CD14-positive monocyte (primary cell): ENCODE data around the gene UBE2G1. TPM values are rescaled to one million over a fixed set of nuclear protein-coding genes. Genes with fewer than 3 reads are reported as not detected.

ENCODE experiments used
- DNase-seq, 3 donors: peaks; one replicate each; pipeline ENCODE4 v3.0.0-alpha.2; 2011 to 2022
- H2AFZ ChIP-seq: 2 replicates; pipeline ENCODE4 v1.6.0; 2012; ENCODE audit warnings: mild to moderate bottlenecking, low read depth, low read length, inconsistent platforms; ENCODE audit not compliant: insufficient read depth, poor library complexity, severe bottlenecking
- H3K27ac ChIP-seq, 2 donors: 1 replicate in 1 of 2; 2 replicates in 1 of 2; pipeline ENCODE4 v1.5.1; 2012 to 2013; ENCODE audit warnings: low read length in 2 of 2, control low read depth in 1 of 2, inconsistent platforms in 1 of 2, low read depth in 1 of 2, mild to moderate bottlenecking in 1 of 2
- H3K27me3 ChIP-seq, 2 donors: one replicate each; pipeline versions ENCODE4 v1.6.0 to v1.6.1; 2011 to 2013; ENCODE audit warnings: low read length in 2 of 2; ENCODE audit not compliant: control insufficient read depth in 2 of 2, insufficient read depth in 2 of 2
- H3K36me3 ChIP-seq, 2 donors: replicated peaks in 1 of 2; 1 replicate in 1 of 2; 2 replicates in 1 of 2; pipeline versions ENCODE4 v1.5.1 to v1.6.1; 2012 to 2013; ENCODE audit warnings: low read length in 2 of 2, control low read depth in 1 of 2, inconsistent platforms in 1 of 2, mild to moderate bottlenecking in 1 of 2; ENCODE audit not compliant: insufficient read depth in 2 of 2, control insufficient read depth in 1 of 2
- H3K4me1 ChIP-seq, 2 donors: 1 replicate in 1 of 2; 2 replicates in 1 of 2; pipeline versions ENCODE4 v1.5.1 to v1.6.1; 2012 to 2013; ENCODE audit warnings: low read length in 2 of 2, control low read depth in 1 of 2, inconsistent platforms in 1 of 2, mild to moderate bottlenecking in 1 of 2, moderate library complexity in 1 of 2; ENCODE audit not compliant: insufficient read depth in 2 of 2, control insufficient read depth in 1 of 2
- H3K4me2 ChIP-seq: replicated peaks from 2 replicates; pipeline ENCODE3; 2012; ENCODE audit warnings: low read length, moderate library complexity, mild to moderate bottlenecking; ENCODE audit not compliant: poor library complexity, severe bottlenecking; ENCODE audit errors: extremely low read depth
- H3K4me3 ChIP-seq, 3 experiments: fragments of 200-600 bp in 1 of 3; sonication (generic) in 1 of 3; replicated peaks in 1 of 3; 1 replicate in 2 of 3; 2 replicates in 1 of 3; pipeline ENCODE4 v1.5.1; 2011 to 2013; ENCODE audit warnings: low read length in 3 of 3, mild to moderate bottlenecking in 3 of 3, control low read depth in 2 of 3, low read depth in 2 of 3, inconsistent platforms in 1 of 3, moderate library complexity in 1 of 3
- H3K79me2 ChIP-seq: 2 replicates; pipeline ENCODE4 v1.6.0; 2012; ENCODE audit warnings: mild to moderate bottlenecking, control low read depth, inconsistent platforms, low read length, moderate library complexity; ENCODE audit not compliant: insufficient read depth
- H3K9ac ChIP-seq: 2 replicates; pipeline ENCODE4 v1.6.0; 2017; ENCODE audit warnings: low read length, mild to moderate bottlenecking; ENCODE audit not compliant: insufficient read depth, poor library complexity, severe bottlenecking
- H3K9me3 ChIP-seq, 2 donors: replicated peaks in 1 of 2; 1 replicate in 1 of 2; 2 replicates in 1 of 2; pipeline versions ENCODE4 v1.5.1 to v1.6.1; 2012 to 2013; ENCODE audit warnings: low read length in 2 of 2, control low read depth in 1 of 2; ENCODE audit not compliant: control insufficient read depth in 1 of 2, insufficient read depth in 1 of 2
- H4K20me1 ChIP-seq: 2 replicates; pipeline ENCODE4 v1.6.0; 2012; ENCODE audit warnings: mild to moderate bottlenecking, low read length, control low read depth, moderate library complexity; ENCODE audit not compliant: insufficient read depth
- H3K27ac Mint-ChIP-seq, 7 donors: one replicate each; pipeline ENCODE4 v1.8.0; 2020; ENCODE audit warnings: mild to moderate bottlenecking in 7 of 7, mixed read lengths in 7 of 7, moderate library complexity in 6 of 7, inconsistent platforms in 2 of 7
- H3K27me3 Mint-ChIP-seq, 3 donors: one replicate each; pipeline ENCODE4 v1.8.0; 2021 to 2022; ENCODE audit warnings: low read depth in 3 of 3, mild to moderate bottlenecking in 3 of 3, mixed read lengths in 3 of 3, moderate library complexity in 3 of 3, inconsistent platforms in 1 of 3
- H3K36me3 Mint-ChIP-seq, 2 donors: one replicate each; pipeline ENCODE4 v1.8.0; 2020; ENCODE audit warnings: mixed read lengths in 2 of 2, inconsistent platforms in 1 of 2, mild to moderate bottlenecking in 1 of 2
- H3K4me1 Mint-ChIP-seq: one replicate; pipeline ENCODE4 v1.8.0; 2020; ENCODE audit warnings: mild to moderate bottlenecking, mixed read lengths
- H3K4me3 Mint-ChIP-seq, 2 donors: one replicate each; pipeline ENCODE4 v1.8.0; 2020; ENCODE audit warnings: mild to moderate bottlenecking in 2 of 2, mixed read lengths in 2 of 2, moderate library complexity in 1 of 2
- H3K9me3 Mint-ChIP-seq, 7 donors: one replicate each; pipeline ENCODE4 v1.8.0; 2020 to 2022; ENCODE audit warnings: mixed read lengths in 7 of 7, mild to moderate bottlenecking in 6 of 7, moderate library complexity in 6 of 7, inconsistent platforms in 2 of 7
- CTCF ChIP-seq: fragments of 200-600 bp; IDR thresholded peaks from one replicate; pipeline ENCODE4 v1.8.0; 2022; ENCODE audit warnings: antibody characterized with exemption, mild to moderate bottlenecking
- WGBS: methylation state at CpG from one replicate; pipeline ENCODE4 v1.1.5; 2013; ENCODE audit warnings: missing lambda C conversion rate; ENCODE audit not compliant: insufficient coverage; 5-methylcytosine and 5-hydroxymethylcytosine counted together
- intact Hi-C, 2 donors: fragments of 100-400 bp; cut with micrococcal nuclease; formaldehyde crosslinking; loops; one replicate each; pipeline versions ENCODE4 v1.15.0 to v1.15.1; 2023
- polyA minus RNA-seq: library from RNA; depleted of rRNA, polyadenylated mRNA; stranded (reverse); fragments of >200 nt; gene quantifications from 2 replicates; pipeline ENCODE4 v1.2.3, GENCODE V29; 2012
- polyA plus RNA-seq, 3 donors: library from polyadenylated mRNA; depleted of rRNA in 1 of 3; unstranded in 2 of 3; stranded (reverse) in 1 of 3; fragments of 300-500 nt in 2 of 3; fragments of >200 nt in 1 of 3; fragmentation: Illumina TruSeq in 2 of 3; gene quantifications; 1 replicate in 2 of 3; 2 replicates in 1 of 3; pipeline ENCODE4 v1.2.3, GENCODE V29; 2012 to 2021
- total RNA-seq, 12 experiments: library from RNA in 1 of 12; stranded (reverse) in 1 of 12; fragments of 120-200 nt in 1 of 12; gene quantifications; one replicate each; pipeline ENCODE4 v1.2.4 and lab custom pipeline; 2013 to 2026; ENCODE audit warnings: mixed read lengths in 6 of 12, inconsistent platforms in 1 of 12

The UBE2G1 gene
- total RNA-seq (2013): 30.4 TPM
- polyA plus RNA-seq (10 to 100 TPM; 18.3 to 41.4 (median 29.3) TPM), polyA minus RNA-seq (20.5 and 33.3 TPM in 2 replicates), total RNA-seq (lab: John Stamatoyannopoulos, UW) (17.3 to 71.8 (median 42.4) reads per million in 11 experiments)

GRCh38 chr17:4366327-4367063 lies at the start of gene UBE2G1:
Gene UBE2G1, minus strand, starts transcription at chr17:4366675. Its CDS starts 359 bp downstream, at chr17:4366316.
- Histone ChIP-seq H2AFZ (peak within 1 kb of the TSS; percentile 84), H3K27ac (peak within 1 kb of the TSS; percentile 48 to 83), H3K4me3 (peak within 1 kb of the TSS; percentile 51 to 96 (median 94)), H3K36me3 (peaks cover 0 to 12% of the 10 kb centered on the region in 2 donors), H3K9ac (peak within 1 kb of the TSS; percentile 95), H3K27me3 (no peaks in the 10 kb centered on the region), H3K9me3 (no peaks in the 10 kb centered on the region), H3K79me2 (peaks cover 48% of the 10 kb centered on the region), H3K4me1 (peaks cover 17 to 23% of the 10 kb centered on the region in 2 donors), H4K20me1 (peaks cover 48% of the 10 kb centered on the region), H3K4me2 (peak within 1 kb of the TSS; percentile 93)
- Mint-ChIP-seq H3K27ac (peak within 1 kb of the TSS; percentile 91 to 96 (median 94)), H3K4me1 (peaks cover 24% of the 10 kb centered on the region), H3K36me3 (peaks cover 0 to 18% of the 10 kb centered on the region in 2 donors), H3K27me3 (peaks cover under 1 to 5% (median 4%) of the 10 kb centered on the region in 3 donors), H3K4me3 (peak within 1 kb of the TSS; percentile 73 to 94), H3K9me3 (no peaks in the 10 kb centered on the region)
- DNase-seq: peak; percentile 97 to 98 (median 98)
- TF ChIP-seq CTCF: peak; percentile 13
- WGBS: under 1% methylated on average over 69 of the region's 77 CpGs
- intact Hi-C loops: loop anchor here (5.0 kb wide), 2 partner anchors 104 to 186 kb away; partner anchors contain the start of gene ANKFY1 (in 2 of the 2)

GRCh38 chr17:4412933-4413831 lies 46.7 kb upstream of the UBE2G1 start:
- H3K27me3 ChIP-seq: no peaks in the 10 kb centered on the region
- H3K9ac ChIP-seq: no peak overlapping the region
- H3K27me3 Mint-ChIP-seq: peaks cover 11 to 16% (median 15%) of the 10 kb centered on the region in 3 donors
- peak overlapping the region; percentile 59 to 93 (median 85) for H3K27ac Mint-ChIP-seq
- no peaks in the 10 kb centered on the region for H3K9me3 ChIP-seq
- H4K20me1 ChIP-seq: no peaks in the 10 kb centered on the region
- H2AFZ ChIP-seq: peak overlapping the region; percentile 71
- H3K4me1 ChIP-seq: peaks cover 9% of the 10 kb centered on the region in 2 donors
- H3K36me3 Mint-ChIP-seq: no peaks in the 10 kb centered on the region
- H3K9me3 Mint-ChIP-seq: peaks cover 0 to 1% (median 0%) of the 10 kb centered on the region in 7 donors
- H3K4me2 ChIP-seq: peak overlapping the region; percentile 68
- peaks cover 18% of the 10 kb centered on the region for H3K4me1 Mint-ChIP-seq
- peak overlapping the region; percentile 73 to 76 for H3K4me3 Mint-ChIP-seq
- peak overlapping the region in 1 of 3 experiments; percentile 63 for H3K4me3 ChIP-seq
- TF ChIP-seq CTCF: peak; percentile 79
- WGBS: 3% methylated on average over 14 of the region's 27 CpGs
- H3K27ac ChIP-seq: peak overlapping the region; percentile 11 to 64
- DNase-seq: peak; percentile 82 to 85 (median 83)
- H3K36me3 ChIP-seq: no peaks in the 10 kb centered on the region
- intact Hi-C loops: loop anchor here (2.0 to 5.0 kb wide), 2 partner anchors 196 to 212 kb away; no protein-coding TSS in a partner anchor
- no peaks in the 10 kb centered on the region for H3K79me2 ChIP-seq
